GM12872 (cell line): ENCODE measurements around the gene GATA3.

ENCODE experiments used
- CTCF ChIP-seq: IDR thresholded peaks from 3 replicates; pipeline ENCODE4 v1.5.1; 2011; ENCODE audit warnings: low read depth, mild to moderate bottlenecking, low read length, moderate library complexity; ENCODE audit not compliant: insufficient read depth

The GATA3 gene

GRCh38 chr10:8102708-8103401, 48.4 kb downstream of the GATA3 start:
- TF ChIP-seq CTCF, result no peak

GRCh38 chr10:8103543-8103942, 49.1 kb downstream of the GATA3 start:
- TF ChIP-seq CTCF, result no peak

- no peak for TF ChIP-seq CTCF
These were observed 49.5 kb downstream of the GATA3 start for GRCh38 chr10:8104005-8104404.

- TF ChIP-seq CTCF, result no peak
These were observed 50.2 kb downstream of the GATA3 start for GRCh38 chr10:8104721-8105120.

GRCh38 chr10:8105932-8106331, 51.4 kb downstream of the GATA3 start:
- no peak for TF ChIP-seq CTCF

GRCh38 chr10:8112230-8112905, 57.9 kb downstream of the GATA3 start:
- TF ChIP-seq CTCF, result no peak

GRCh38 chr10:8112942-8113442, 58.5 kb downstream of the GATA3 start:
- TF ChIP-seq CTCF, result no peak
